LNCAP (cell line): ENCODE data around the gene EFCAB14.

ENCODE experiments used
- TF ChIP-seq, protein P1 (sequence below): fragments of 450-650 bp; IDR thresholded peaks from 2 replicates; pipeline ENCODE4 v1.5.1; 2017; ENCODE audit warnings: mild to moderate bottlenecking

The EFCAB14 gene

DNA sequence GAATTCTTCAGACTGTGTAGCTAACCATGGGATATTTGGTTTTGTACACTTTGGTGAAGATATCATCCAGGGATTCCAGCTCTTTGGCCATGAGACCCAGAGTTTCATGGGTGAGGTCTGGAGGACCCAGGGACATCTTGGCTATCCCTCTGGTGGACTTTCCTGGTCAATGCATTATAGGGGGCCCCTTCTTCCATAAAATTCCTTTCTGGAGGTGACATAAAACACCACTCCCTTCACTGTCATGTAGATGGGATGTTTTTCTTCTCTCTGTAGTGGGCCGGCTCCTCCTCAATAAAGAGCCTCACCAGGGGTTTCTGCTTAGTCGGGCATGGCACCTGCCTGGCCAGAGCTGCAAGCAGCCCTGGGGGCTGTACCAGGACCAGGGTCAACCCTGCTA is 52.9 kb downstream of the EFCAB14 start:
- TF ChIP-seq, protein P1, sequence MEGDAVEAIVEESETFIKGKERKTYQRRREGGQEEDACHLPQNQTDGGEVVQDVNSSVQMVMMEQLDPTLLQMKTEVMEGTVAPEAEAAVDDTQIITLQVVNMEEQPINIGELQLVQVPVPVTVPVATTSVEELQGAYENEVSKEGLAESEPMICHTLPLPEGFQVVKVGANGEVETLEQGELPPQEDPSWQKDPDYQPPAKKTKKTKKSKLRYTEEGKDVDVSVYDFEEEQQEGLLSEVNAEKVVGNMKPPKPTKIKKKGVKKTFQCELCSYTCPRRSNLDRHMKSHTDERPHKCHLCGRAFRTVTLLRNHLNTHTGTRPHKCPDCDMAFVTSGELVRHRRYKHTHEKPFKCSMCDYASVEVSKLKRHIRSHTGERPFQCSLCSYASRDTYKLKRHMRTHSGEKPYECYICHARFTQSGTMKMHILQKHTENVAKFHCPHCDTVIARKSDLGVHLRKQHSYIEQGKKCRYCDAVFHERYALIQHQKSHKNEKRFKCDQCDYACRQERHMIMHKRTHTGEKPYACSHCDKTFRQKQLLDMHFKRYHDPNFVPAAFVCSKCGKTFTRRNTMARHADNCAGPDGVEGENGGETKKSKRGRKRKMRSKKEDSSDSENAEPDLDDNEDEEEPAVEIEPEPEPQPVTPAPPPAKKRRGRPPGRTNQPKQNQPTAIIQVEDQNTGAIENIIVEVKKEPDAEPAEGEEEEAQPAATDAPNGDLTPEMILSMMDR = no peak

GRCh38 chr1:46659307-46659870 is 59.5 kb downstream of the EFCAB14 start:
- TF ChIP-seq, protein P1 = no peak

DNA sequence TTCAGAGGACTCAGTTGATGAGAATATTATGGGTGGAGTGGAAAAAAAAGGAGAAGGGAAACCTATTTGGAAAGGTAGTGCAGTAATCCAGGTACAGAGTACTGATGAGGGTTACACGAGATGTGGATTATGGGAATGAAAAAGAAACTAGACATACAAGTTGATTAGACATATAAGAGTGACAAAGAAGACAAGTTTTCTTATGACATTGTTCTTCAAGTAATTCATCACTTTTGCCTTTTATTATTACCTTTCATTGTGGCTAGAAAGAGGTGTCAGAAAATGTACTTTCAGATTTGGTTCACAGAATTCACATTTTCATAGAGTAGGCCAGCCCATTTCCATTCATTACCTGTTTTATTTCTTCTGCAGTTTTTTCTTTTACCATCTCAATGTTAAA is 61.1 kb downstream of the EFCAB14 start:
- TF ChIP-seq, protein P1 = no peak

DNA sequence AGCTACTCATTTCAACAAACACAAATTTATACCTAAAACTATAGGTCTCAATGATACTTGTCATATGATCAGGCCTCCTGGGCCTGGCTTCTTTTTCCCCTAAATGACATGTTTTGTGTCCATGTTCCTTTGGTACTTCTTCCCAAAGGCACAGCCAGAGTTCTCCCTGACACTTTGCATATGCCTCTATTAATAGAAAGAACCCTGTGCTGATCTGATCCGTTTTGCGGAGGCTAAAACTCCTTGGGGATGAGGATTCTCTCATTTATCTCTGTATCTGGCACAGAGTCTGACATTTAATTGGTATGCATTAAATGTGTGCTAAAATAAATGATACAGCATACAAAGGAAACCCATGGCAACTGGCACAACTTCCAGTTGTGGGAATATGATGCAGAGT is 62.3 kb downstream of the EFCAB14 start:
- TF ChIP-seq, protein P1 = no peak

DNA sequence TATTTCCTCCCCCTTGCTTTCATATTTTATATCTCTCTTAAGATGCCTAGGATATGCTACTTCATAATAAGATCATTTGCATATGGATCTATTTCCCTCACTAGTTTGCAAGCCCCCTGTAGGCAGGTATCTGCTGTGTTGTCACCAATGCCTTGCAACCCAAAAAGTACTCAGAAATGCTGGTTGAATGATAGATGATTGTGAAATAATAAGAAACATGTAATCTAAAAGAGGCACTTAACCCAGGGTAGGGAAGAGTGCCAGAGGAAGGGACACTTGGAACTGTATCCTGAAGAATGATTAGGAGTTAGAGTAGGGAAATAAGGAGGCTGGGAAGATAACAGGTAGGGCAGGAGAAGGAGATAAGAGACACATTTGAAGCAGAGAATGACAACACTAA is 63.1 kb downstream of the EFCAB14 start:
- TF ChIP-seq, protein P1 = no peak

GRCh38 chr1:46654012-46654411 is 64.9 kb downstream of the EFCAB14 start:
- TF ChIP-seq, protein P1 = no peak

DNA sequence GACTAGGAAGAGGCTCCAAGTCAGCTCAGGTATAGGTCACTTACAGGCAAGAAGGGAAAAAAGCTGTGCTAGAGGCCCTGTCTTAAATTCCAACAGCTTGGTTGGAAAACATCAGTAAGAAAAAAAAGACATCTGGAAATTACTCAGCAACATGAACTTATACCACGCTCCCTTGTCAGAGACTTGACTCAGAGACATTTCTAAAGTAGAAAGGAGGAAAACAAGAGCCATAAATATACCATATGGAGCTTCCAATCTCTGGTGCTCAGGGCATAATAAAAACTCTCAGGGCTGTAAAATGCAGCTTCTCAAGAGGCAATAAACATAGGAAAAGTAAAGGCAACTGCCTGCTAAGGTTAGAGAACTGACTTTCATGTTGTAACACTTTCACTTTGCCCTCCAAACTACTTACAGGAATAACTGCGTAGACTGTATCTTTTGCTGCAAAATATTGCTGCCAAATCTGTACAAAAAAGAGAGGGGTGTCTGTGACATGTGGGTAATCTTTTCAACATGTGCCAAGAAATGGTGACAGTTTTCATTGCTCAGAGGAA is 65.4 kb downstream of the EFCAB14 start:
- TF ChIP-seq, protein P1 = no peak
